ENCODE measurements around the gene TAS2R42.

TAS2R42 gene

DNA sequence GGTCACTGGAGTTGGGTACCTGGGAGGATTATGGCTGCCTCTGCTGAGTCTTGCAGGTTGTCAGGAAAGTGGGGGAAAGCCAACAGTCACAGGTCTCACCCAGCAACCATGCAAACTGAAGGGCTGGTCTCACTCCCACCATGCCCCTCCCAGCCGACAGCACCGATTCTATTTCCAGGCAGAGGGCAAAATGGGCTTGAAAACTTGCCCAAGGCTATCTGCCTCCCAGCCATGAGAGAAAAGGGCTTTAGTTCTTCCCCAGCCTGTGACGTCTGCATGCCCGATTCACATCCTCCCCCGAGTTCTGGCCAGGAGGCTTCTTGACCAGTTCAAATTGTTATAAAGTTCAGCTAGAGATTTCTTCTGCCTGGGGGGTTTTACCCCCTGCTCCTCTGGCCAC lies 42.4 kb downstream of the TAS2R42 start:
- ATAC-seq: no peak

- no peak for ATAC-seq
Observed at GRCh38 chr12:11143352-11143751, 43.4 kb downstream of the TAS2R42 start.

DNA sequence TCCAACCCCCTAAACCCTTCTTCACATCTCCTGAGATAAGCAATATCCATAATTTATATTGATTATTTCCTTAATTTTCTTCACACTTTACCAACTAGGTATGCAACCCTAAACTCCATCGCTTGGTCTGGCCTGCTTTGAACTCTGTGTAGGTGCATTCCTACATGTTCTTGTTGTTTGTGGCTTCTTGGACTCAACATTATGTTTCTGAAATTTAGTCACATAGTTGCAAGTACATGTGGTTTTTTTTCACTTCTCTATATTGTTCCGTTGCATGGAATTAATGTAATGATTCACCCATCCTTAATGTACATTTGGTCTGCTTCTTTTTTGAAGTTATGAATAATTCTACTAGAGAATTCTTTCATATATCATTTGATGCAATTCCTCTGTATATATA lies 50.7 kb downstream of the TAS2R42 start:
- no peak for ATAC-seq
